Measurements from ENCODE around the gene IMMP2L. TPM values are rescaled to one million over a fixed set of nuclear protein-coding genes. Genes with fewer than 3 reads are reported as not detected.

Gene IMMP2L
- polyA plus RNA-seq, 4 donors, result 10.5 to 20.1 (median 14.1) TPM

DNA sequence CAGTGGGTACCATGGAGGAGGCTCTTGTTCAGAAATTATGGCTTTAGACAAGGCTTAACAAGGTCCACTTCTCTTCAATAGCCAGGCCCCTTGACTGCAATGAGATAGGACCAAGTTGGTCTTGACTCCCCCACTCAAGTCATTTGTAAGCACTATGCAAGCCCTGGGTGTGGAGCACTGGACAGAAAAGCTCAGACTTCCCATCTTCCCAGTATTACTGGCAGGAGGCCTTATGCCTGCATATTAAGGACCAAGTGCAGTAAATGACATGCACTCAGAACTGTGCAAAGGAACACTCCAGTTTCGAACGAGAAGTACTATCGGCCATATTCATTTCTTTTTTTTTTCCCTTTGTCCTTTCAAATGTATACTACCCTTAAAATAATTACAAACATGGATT lies 789.7 kb downstream of the IMMP2L start:
- H3K36me3 ChIP-seq (ENCODE audit: control insufficient read depth in 3 of 3, insufficient read depth in 2 of 3, low read depth in 1 of 3, low read length in 3 of 3), result no peaks in the 10 kb centered on the region
- WGBS, 3 donors, result 93 to 97% (median 96%) methylated on average over 3 of the region's 3 CpGs

DNA sequence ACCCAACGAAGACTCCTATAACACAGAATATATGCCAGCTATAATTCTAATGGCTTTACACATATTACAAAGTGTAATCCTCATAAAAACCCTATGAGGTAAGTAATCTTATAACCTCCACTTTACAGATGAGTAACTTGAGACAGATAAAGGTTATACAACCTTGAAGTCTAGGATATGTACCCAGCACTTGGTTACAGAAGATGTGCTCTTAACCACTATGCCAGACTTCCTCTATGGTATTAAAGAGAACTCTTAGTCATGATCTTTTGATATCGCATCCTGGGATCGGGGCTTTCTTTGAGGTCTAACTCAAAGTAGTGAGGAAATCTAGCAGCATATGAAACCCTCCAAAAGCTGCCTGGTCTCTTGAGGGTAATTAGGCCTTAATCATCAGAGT lies 790.6 kb downstream of the IMMP2L start:
- 93 to 95% (median 95%) methylated on average over 3 of the region's 3 CpGs for WGBS, 3 donors
- no peaks in the 10 kb centered on the region for H3K27me3 ChIP-seq (ENCODE audit: control insufficient read depth in 3 of 3, insufficient read depth in 3 of 3, low read length in 3 of 3)
- no peaks in the 10 kb centered on the region for H3K36me3 ChIP-seq (ENCODE audit: control insufficient read depth in 3 of 3, insufficient read depth in 2 of 3, low read depth in 1 of 3, low read length in 3 of 3)
- no peak overlapping the region for H3K27ac ChIP-seq (ENCODE audit: low read depth in 1 of 3, low read length in 2 of 3)
- H3K9me3 ChIP-seq (ENCODE audit: control insufficient read depth in 2 of 2, insufficient read depth in 1 of 2, low read depth in 1 of 2, low read length in 1 of 2), result peaks cover 0 to 1% of the 10 kb centered on the region in 2 donors
- no peaks in the 10 kb centered on the region for H3K4me1 ChIP-seq (ENCODE audit: control insufficient read depth in 3 of 3, insufficient read depth in 2 of 3, low read depth in 1 of 3, low read length in 2 of 3)
- DNase-seq (no peak), FAIRE-seq (no peak)
- H3K4me3 ChIP-seq (ENCODE audit: low read depth in 1 of 3, low read length in 3 of 3), result no peak overlapping the region

More for the DNA sequence above, 789.7 kb downstream of the IMMP2L start:
- no peak overlapping the region for H3K4me3 ChIP-seq (ENCODE audit: low read depth in 1 of 3, low read length in 3 of 3)
- no peaks in the 10 kb centered on the region for H3K4me1 ChIP-seq (ENCODE audit: control insufficient read depth in 3 of 3, insufficient read depth in 2 of 3, low read depth in 1 of 3, low read length in 2 of 3)
- no peak for FAIRE-seq
- H3K27me3 ChIP-seq (ENCODE audit: control insufficient read depth in 3 of 3, insufficient read depth in 3 of 3, low read length in 3 of 3), result no peaks in the 10 kb centered on the region
- H3K27ac ChIP-seq (ENCODE audit: low read depth in 1 of 3, low read length in 2 of 3), result no peak overlapping the region
- no peak for DNase-seq
- H3K9me3 ChIP-seq (ENCODE audit: control insufficient read depth in 2 of 2, insufficient read depth in 1 of 2, low read depth in 1 of 2, low read length in 1 of 2), result peaks cover 0 to 1% of the 10 kb centered on the region in 2 donors

DNA sequence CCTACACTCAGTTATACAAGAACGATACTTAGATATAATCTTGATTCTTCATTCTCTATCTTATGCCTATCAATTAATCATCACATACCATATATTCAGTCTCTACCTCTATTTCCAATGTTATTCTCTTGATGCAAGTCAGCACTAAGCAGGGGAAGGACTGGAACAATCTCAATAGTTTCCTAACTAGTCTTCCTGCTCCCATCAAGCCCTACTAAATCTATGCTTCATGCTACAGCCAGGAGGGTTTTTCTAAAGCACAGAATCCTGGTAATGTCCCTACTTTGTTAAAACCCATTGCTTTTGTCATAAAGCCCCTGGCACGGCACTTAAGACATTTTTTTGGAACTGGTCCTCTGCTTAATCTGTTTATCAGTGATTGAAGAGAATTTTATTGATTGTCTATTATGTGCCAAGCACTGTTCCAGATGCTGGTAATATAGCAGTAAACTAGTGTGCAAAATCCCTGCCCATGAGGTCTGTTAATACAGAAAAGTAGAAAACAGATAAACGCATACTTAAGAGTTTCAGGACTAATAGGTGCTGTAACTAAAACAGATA lies 794.7 kb downstream of the IMMP2L start:
- Histone ChIP-seq H3K9me3 (ENCODE audit: control insufficient read depth in 2 of 2, insufficient read depth in 1 of 2, low read depth in 1 of 2, low read length in 1 of 2) (peaks cover 0 to 1% of the 10 kb centered on the region in 2 donors), H3K27me3 (ENCODE audit: control insufficient read depth in 3 of 3, insufficient read depth in 3 of 3, low read length in 3 of 3) (no peaks in the 10 kb centered on the region), H3K36me3 (ENCODE audit: control insufficient read depth in 3 of 3, insufficient read depth in 2 of 3, low read depth in 1 of 3, low read length in 3 of 3) (no peaks in the 10 kb centered on the region), H3K27ac (ENCODE audit: low read depth in 1 of 3, low read length in 2 of 3) (no peak overlapping the region), H3K4me3 (ENCODE audit: low read depth in 1 of 3, low read length in 3 of 3) (no peak overlapping the region), H3K4me1 (ENCODE audit: control insufficient read depth in 3 of 3, insufficient read depth in 2 of 3, low read depth in 1 of 3, low read length in 2 of 3) (no peaks in the 10 kb centered on the region)
- FAIRE-seq, result no peak
- 28 to 70% (median 49%) methylated on average over 3 of the region's 3 CpGs for WGBS, 3 donors
- no peak for DNase-seq

DNA sequence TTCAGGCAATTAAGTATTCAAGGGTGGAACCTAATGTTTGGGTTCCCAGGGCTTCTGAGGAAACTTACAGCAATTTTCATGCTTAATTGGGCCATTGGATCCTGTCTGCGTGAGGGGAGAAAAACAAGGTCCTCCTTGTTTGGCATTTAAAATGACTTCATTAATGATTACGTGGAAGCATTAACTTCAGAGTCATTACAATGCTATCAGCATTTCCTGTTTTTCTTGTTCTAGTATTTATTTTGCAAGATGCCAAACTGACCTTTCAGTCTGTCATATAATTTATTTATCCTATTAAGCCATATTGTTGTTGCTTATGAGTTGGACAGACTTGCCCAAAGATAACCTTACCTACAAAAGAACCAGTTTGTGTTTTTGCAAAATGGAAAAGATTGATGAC lies 795.4 kb downstream of the IMMP2L start:
- no peak for FAIRE-seq
- Histone ChIP-seq H3K27ac (ENCODE audit: low read depth in 1 of 3, low read length in 2 of 3) (no peak overlapping the region), H3K4me3 (ENCODE audit: low read depth in 1 of 3, low read length in 3 of 3) (no peak overlapping the region), H3K9me3 (ENCODE audit: control insufficient read depth in 2 of 2, insufficient read depth in 1 of 2, low read depth in 1 of 2, low read length in 1 of 2) (no peaks in the 10 kb centered on the region), H3K36me3 (ENCODE audit: control insufficient read depth in 3 of 3, insufficient read depth in 2 of 3, low read depth in 1 of 3, low read length in 3 of 3) (no peaks in the 10 kb centered on the region), H3K4me1 (ENCODE audit: control insufficient read depth in 3 of 3, insufficient read depth in 2 of 3, low read depth in 1 of 3, low read length in 2 of 3) (no peaks in the 10 kb centered on the region), H3K27me3 (ENCODE audit: control insufficient read depth in 3 of 3, insufficient read depth in 3 of 3, low read length in 3 of 3) (no peaks in the 10 kb centered on the region)
- 19 to 39% (median 36%) methylated on average over 2 of the region's 2 CpGs for WGBS, 3 donors
- DNase-seq, result peak; percentile 7 to 13

DNA sequence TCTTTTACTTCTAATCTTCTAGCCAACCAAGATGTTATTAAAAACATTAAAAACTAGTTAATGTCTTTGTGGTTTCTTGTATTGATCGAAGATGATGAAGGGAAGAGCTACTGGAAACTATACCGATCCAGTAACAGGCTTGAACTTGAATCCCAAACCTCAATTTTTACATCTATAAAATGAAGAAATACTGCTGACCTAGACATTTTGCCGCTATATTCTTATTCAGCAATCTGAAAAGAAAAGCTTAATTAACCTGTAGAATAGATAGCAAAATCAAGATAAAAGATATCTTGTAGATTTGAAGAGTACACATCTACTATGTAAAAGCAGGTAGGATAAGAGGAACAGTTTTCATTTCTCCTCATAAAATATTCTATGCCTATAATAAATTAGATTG lies 797.4 kb downstream of the IMMP2L start:
- Histone ChIP-seq H3K27me3 (ENCODE audit: control insufficient read depth in 3 of 3, insufficient read depth in 3 of 3, low read length in 3 of 3) (no peaks in the 10 kb centered on the region), H3K4me3 (ENCODE audit: low read depth in 1 of 3, low read length in 3 of 3) (no peak overlapping the region), H3K9me3 (ENCODE audit: control insufficient read depth in 2 of 2, insufficient read depth in 1 of 2, low read depth in 1 of 2, low read length in 1 of 2) (no peaks in the 10 kb centered on the region), H3K36me3 (ENCODE audit: control insufficient read depth in 3 of 3, insufficient read depth in 2 of 3, low read depth in 1 of 3, low read length in 3 of 3) (no peaks in the 10 kb centered on the region), H3K27ac (ENCODE audit: low read depth in 1 of 3, low read length in 2 of 3) (no peak overlapping the region), H3K4me1 (ENCODE audit: control insufficient read depth in 3 of 3, insufficient read depth in 2 of 3, low read depth in 1 of 3, low read length in 2 of 3) (no peaks in the 10 kb centered on the region)
- DNase-seq (no peak), FAIRE-seq (no peak)
- 92 to 95% (median 94%) methylated on average over 3 of the region's 3 CpGs for WGBS, 3 donors

DNA sequence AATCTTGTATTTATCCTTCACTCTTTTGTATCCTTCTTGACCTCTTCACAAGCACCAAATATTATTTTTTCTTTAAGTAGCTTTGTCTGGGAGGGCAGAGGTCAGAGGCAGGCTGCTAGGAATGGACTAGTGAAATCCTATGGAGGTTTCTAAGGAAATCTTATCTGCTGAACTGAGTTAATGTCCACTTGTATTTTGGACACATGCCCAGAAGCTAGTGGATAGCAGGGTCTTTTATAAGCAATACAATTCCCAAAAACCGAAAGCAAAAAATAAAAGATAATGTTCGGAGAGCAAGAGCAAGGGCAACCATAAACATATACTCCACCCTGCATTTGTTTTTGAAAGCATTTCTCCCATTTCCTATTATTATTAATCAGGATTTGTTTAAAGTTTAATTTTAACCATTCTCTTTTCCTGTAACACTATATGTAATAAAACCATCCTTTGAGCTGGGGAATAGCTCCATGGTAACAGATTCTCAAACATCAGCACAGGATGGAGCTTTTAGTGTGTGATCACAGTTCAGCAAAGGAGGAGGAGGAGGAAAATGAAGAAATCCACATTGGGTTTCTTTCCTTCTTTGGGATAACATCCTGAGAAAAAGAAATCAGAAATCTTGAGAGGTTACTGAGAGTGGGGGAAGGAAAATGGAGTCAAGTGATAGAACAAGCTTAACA lies 799.6 kb downstream of the IMMP2L start:
- H3K4me1 ChIP-seq (ENCODE audit: control insufficient read depth in 3 of 3, insufficient read depth in 2 of 3, low read depth in 1 of 3, low read length in 2 of 3), result no peaks in the 10 kb centered on the region
- no peaks in the 10 kb centered on the region for H3K36me3 ChIP-seq (ENCODE audit: control insufficient read depth in 3 of 3, insufficient read depth in 2 of 3, low read depth in 1 of 3, low read length in 3 of 3)
- no peaks in the 10 kb centered on the region for H3K9me3 ChIP-seq (ENCODE audit: control insufficient read depth in 2 of 2, insufficient read depth in 1 of 2, low read depth in 1 of 2, low read length in 1 of 2)
- no peak overlapping the region for H3K4me3 ChIP-seq (ENCODE audit: low read depth in 1 of 3, low read length in 3 of 3)
- no peak for FAIRE-seq
- 16 to 29% (median 26%) methylated on average over 2 of the region's 2 CpGs for WGBS, 3 donors
- H3K27ac ChIP-seq (ENCODE audit: low read depth in 1 of 3, low read length in 2 of 3), result no peak overlapping the region
- H3K27me3 ChIP-seq (ENCODE audit: control insufficient read depth in 3 of 3, insufficient read depth in 3 of 3, low read length in 3 of 3), result no peaks in the 10 kb centered on the region
- DNase-seq, result peak in 1 of 2 donors; percentile 11

DNA sequence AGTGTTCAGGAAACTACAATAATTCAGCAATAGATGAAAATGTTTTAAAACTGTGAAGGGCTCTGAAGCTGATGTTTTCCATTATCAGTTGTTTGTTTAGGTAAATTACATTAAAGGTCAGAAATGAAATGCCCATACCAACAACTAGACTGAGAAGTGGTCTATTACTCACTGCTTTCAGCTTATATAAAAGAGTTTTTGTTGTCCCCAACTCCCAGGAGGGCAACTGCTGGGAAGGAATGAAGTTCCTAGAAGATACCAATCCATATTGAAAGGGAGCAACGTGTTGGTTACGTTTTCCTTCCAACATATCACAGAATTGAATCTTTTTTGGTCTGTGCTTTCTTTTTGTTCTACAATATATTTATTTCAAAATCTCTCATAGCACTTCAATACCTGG lies 802.0 kb downstream of the IMMP2L start:
- H3K36me3 ChIP-seq (ENCODE audit: control insufficient read depth in 3 of 3, insufficient read depth in 2 of 3, low read depth in 1 of 3, low read length in 3 of 3), result no peaks in the 10 kb centered on the region
- H3K4me1 ChIP-seq (ENCODE audit: control insufficient read depth in 3 of 3, insufficient read depth in 2 of 3, low read depth in 1 of 3, low read length in 2 of 3), result no peaks in the 10 kb centered on the region
- DNase-seq (no peak), FAIRE-seq (no peak)
- no peaks in the 10 kb centered on the region for H3K9me3 ChIP-seq (ENCODE audit: control insufficient read depth in 2 of 2, insufficient read depth in 1 of 2, low read depth in 1 of 2, low read length in 1 of 2)
- H3K27me3 ChIP-seq (ENCODE audit: control insufficient read depth in 3 of 3, insufficient read depth in 3 of 3, low read length in 3 of 3), result no peaks in the 10 kb centered on the region
- 92 to 99% (median 94%) methylated on average over 2 of the region's 2 CpGs for WGBS, 3 donors
- no peak overlapping the region for H3K27ac ChIP-seq (ENCODE audit: low read depth in 1 of 3, low read length in 2 of 3)
- no peak overlapping the region for H3K4me3 ChIP-seq (ENCODE audit: low read depth in 1 of 3, low read length in 3 of 3)

DNA sequence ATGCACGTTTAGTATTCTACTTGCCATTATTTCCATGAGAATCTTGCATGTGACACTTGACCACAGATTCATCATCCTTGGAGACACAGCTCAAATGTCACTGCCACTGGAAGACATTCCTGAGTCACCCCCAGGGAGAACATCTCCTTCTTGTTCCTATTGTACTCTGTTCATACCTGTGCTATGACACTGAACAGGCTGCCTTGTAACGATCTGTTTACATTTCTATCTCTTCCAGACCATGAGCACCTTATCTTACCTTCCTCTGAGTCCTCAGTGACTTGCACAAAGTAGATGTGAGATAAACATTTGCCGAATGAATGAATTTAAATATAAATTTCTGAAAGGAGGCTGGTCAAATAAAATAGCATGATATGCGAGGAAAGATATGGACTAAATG lies 803.2 kb downstream of the IMMP2L start:
- Histone ChIP-seq H3K27ac (ENCODE audit: low read depth in 1 of 3, low read length in 2 of 3) (no peak overlapping the region), H3K36me3 (ENCODE audit: control insufficient read depth in 3 of 3, insufficient read depth in 2 of 3, low read depth in 1 of 3, low read length in 3 of 3) (no peaks in the 10 kb centered on the region), H3K4me3 (ENCODE audit: low read depth in 1 of 3, low read length in 3 of 3) (no peak overlapping the region), H3K4me1 (ENCODE audit: control insufficient read depth in 3 of 3, insufficient read depth in 2 of 3, low read depth in 1 of 3, low read length in 2 of 3) (no peaks in the 10 kb centered on the region), H3K27me3 (ENCODE audit: control insufficient read depth in 3 of 3, insufficient read depth in 3 of 3, low read length in 3 of 3) (no peaks in the 10 kb centered on the region), H3K9me3 (ENCODE audit: control insufficient read depth in 2 of 2, insufficient read depth in 1 of 2, low read depth in 1 of 2, low read length in 1 of 2) (no peaks in the 10 kb centered on the region)
- FAIRE-seq (no peak), DNase-seq (no peak)
- 81 to 85% (median 81%) methylated on average over 4 of the region's 4 CpGs for WGBS, 3 donors

DNA sequence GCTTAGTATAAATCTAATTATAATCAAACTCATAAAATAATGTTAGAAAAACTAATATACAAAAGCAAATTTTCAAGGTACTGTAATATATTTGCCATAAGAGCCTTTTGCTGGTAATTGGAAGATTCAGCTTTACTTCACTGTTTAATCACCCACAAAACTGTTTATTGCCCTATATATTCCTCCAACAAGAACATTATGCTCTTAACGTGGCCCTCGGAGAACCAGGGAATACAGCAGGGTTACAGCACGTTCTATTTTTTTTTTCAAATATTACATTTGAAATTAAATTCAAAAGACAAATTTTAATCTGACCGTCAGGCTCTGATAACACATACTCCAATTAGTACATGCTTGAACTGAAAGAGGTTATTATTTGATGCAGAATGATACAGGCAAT lies 807.6 kb downstream of the IMMP2L start:
- H3K36me3 ChIP-seq (ENCODE audit: control insufficient read depth in 3 of 3, insufficient read depth in 2 of 3, low read depth in 1 of 3, low read length in 3 of 3), result no peaks in the 10 kb centered on the region
- H3K27ac ChIP-seq (ENCODE audit: low read depth in 1 of 3, low read length in 2 of 3), result no peak overlapping the region
- WGBS, 3 donors, result 89 to 92% (median 90%) methylated on average over 4 of the region's 4 CpGs
- H3K27me3 ChIP-seq (ENCODE audit: control insufficient read depth in 3 of 3, insufficient read depth in 3 of 3, low read length in 3 of 3), result no peaks in the 10 kb centered on the region
- DNase-seq (no peak), FAIRE-seq (no peak)
- no peak overlapping the region for H3K4me3 ChIP-seq (ENCODE audit: low read depth in 1 of 3, low read length in 3 of 3)
- no peaks in the 10 kb centered on the region for H3K4me1 ChIP-seq (ENCODE audit: control insufficient read depth in 3 of 3, insufficient read depth in 2 of 3, low read depth in 1 of 3, low read length in 2 of 3)
- no peaks in the 10 kb centered on the region for H3K9me3 ChIP-seq (ENCODE audit: control insufficient read depth in 2 of 2, insufficient read depth in 1 of 2, low read depth in 1 of 2, low read length in 1 of 2)

All from small intestine (tissue), 7 donors.